Erythroblast (primary cell): Measurements from ENCODE around the gene STOM.

ENCODE experiments used
- DNase-seq, 2 experiments: peaks; one replicate each; lab custom pipeline; 2025; lab: John Stamatoyannopoulos, UW
- GATA1 ChIP-seq: IDR thresholded peaks from 2 replicates; pipeline ENCODE4 v1.6.1; 2011; ENCODE audit warnings: low read depth, mild to moderate bottlenecking, control low read depth, low read length, moderate library complexity
- POLR2A ChIP-seq: IDR thresholded peaks from 2 replicates; pipeline ENCODE4 v1.6.1; 2011; ENCODE audit warnings: mild to moderate bottlenecking, low read length

STOM gene

GRCh38 chr9:121363622-121363961 is 6.5 kb downstream of the STOM start:
- DNase-seq = no peak
- TF ChIP-seq GATA1 = no peak
- no peak for TF ChIP-seq POLR2A

DNA sequence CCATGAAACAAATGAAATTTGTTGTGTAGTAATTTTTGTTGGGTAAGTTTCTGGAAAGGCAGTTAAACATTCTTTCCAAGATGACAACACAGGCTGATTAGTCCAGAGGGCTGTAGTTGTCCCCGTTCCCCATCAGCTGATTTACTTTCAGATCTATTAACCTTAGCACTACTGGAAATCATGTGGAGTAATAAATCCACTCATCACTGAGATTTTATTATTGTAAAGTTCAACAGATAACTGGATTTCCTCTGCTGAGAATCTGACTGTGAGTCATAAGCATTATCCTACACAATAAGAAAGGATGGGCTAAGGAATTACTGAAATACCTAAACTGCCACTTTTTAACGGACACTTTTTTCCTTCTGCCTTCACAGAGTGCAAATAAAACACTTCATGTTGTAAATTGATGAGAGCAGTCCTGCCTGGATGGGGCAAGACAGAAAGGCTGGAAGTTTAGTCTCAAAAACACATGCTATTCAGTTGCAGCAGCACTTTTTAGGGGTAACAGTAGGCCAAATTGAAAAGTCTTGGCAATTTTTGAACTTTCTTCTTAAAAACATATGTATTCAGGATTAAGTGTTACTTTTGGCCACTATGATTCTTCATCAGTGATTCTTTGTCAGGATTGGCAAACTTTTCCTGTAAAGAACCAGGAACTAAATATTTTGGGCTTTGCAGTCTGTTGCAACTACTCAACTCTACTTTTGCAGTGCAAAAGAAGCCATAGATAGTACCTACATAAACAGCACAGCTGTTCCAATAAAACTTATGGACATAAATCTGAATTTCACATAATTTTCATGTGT is 7.0 kb downstream of the STOM start:
- no peak for TF ChIP-seq POLR2A
- TF ChIP-seq GATA1 = no peak
- no peak for DNase-seq

GRCh38 chr9:121360601-121361374 is 9.3 kb downstream of the STOM start:
- TF ChIP-seq POLR2A (no peak), GATA1 (no peak)
- no peak for DNase-seq

GRCh38 chr9:121359351-121360294 is 10.4 kb downstream of the STOM start:
- TF ChIP-seq POLR2A (no peak), GATA1 (no peak)
- DNase-seq = peak in 1 of 2 experiments; percentile 10

DNA sequence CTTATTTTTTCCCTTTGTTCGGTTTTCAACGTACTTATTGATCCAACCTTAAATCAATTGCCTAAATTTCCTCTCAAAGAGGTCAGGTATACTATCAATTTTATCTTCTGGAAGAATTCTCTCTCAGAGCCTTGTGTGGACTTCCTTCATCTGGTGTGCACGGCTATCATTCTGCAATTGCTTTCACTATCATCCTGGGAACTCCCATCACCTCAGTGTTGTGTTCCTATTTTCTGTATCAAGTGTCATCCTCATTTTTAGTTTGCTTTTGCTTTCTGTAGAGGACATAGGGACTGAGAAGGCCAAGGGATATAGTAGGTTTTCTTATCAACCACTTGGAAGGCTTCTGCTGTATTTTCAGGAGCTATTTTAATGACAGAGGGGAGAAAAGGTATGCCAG is 11.3 kb downstream of the STOM start:
- no peak for TF ChIP-seq POLR2A
- no peak for TF ChIP-seq GATA1
- peak; percentile 11 to 42 for DNase-seq

GRCh38 chr9:121357011-121357410 is 13.0 kb downstream of the STOM start:
- TF ChIP-seq POLR2A (no peak), GATA1 (no peak)
- DNase-seq = no peak

DNA sequence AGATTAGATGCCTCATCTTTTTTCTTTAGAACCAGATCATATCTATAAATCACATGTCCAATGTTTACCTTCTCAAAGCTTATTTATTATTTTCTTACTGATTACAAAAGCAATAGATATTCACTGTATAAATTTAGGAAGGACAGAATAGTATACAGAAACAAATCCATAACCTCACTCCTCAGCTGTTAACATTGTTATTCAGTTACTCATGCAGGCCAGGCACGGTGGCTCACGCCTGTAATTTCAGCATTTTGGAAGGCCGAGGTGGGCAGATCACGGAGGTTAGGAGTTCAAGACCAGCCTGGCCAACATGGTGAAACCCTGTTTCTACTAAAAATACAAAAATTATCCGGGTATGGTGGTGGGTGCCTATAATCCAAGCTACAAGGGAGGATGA is 15.3 kb downstream of the STOM start:
- no peak for TF ChIP-seq POLR2A
- TF ChIP-seq GATA1 = no peak
- DNase-seq = no peak

GRCh38 chr9:121354141-121354540 is 15.9 kb downstream of the STOM start:
- peak in 1 of 2 experiments; percentile 71 for DNase-seq
- TF ChIP-seq GATA1 = no peak
- TF ChIP-seq POLR2A = no peak

- TF ChIP-seq POLR2A (no peak), GATA1 (no peak)
- DNase-seq = peak in 1 of 2 experiments; percentile 45
These were observed 16.6 kb downstream of the STOM start for GRCh38 chr9:121353241-121354061.

GRCh38 chr9:121350993-121351561 is 19.0 kb downstream of the STOM start:
- peak; percentile 96 for DNase-seq
- peak; percentile 43 for TF ChIP-seq POLR2A
- no peak for TF ChIP-seq GATA1

GRCh38 chr9:121350036-121350435 is 20.0 kb downstream of the STOM start:
- TF ChIP-seq POLR2A (no peak), GATA1 (no peak)
- DNase-seq = no peak

DNA sequence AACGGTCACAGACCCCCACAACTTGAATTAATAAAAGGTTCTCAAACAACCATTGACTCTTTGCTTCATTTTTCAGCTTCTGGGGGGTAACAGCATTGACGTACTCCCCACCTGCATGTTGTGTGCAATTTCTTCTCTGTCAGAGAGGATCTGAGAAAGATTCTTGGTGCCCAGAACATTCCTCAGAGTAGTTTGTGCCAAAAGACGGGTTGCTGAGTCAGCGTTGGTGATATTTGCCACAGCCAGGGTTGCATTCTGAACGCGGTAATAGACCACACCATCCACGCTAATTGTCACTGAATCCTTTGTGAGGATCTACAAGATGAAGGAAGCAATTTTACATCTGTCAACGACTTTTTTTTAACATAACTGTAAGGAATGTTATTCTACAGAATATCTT is 21.0 kb downstream of the STOM start:
- no peak for TF ChIP-seq GATA1
- TF ChIP-seq POLR2A = no peak
- no peak for DNase-seq
